Measurements from ENCODE around the gene KLF3.

DNA sequence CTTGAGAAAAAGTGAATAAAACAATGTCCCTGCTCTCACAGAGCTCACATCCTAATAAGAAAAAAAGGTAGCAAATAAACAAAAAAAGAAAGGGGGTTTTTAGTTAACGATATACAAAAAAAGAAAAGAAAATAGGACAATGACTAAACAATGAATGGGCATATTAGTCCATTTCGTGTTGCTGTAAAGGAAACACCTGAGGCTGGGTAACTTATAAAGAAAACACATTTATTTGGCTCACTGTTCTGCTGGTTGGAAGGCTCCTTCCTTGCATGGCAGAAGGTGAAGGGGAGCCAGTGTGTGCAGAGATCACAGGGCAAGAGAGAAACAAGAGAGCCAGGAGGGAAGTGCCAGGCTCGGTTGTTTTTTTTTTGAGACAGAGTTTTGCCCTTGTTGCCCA, 4.7 kb upstream of the KLF3 start:
- TF ChIP-seq POLR2A (IDR thresholded peaks at IDR 0.05): no peak
- TF ChIP-seq, protein P1, sequence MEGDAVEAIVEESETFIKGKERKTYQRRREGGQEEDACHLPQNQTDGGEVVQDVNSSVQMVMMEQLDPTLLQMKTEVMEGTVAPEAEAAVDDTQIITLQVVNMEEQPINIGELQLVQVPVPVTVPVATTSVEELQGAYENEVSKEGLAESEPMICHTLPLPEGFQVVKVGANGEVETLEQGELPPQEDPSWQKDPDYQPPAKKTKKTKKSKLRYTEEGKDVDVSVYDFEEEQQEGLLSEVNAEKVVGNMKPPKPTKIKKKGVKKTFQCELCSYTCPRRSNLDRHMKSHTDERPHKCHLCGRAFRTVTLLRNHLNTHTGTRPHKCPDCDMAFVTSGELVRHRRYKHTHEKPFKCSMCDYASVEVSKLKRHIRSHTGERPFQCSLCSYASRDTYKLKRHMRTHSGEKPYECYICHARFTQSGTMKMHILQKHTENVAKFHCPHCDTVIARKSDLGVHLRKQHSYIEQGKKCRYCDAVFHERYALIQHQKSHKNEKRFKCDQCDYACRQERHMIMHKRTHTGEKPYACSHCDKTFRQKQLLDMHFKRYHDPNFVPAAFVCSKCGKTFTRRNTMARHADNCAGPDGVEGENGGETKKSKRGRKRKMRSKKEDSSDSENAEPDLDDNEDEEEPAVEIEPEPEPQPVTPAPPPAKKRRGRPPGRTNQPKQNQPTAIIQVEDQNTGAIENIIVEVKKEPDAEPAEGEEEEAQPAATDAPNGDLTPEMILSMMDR (IDR thresholded peaks at IDR 0.05): no peak
